T1000 (cell line): Measurements from ENCODE around the gene NCCRP1.

Source experiments
- DNase-seq: peaks from one replicate; lab custom pipeline; 2025; ENCODE audit warnings: mixed read lengths; lab: John Stamatoyannopoulos, UW

The NCCRP1 gene

GRCh38 chr19:39179754-39180153 is 17.0 kb upstream of the NCCRP1 start:
- no peak for DNase-seq

- DNase-seq = no peak
Measured at GRCh38 chr19:39180749-39181148, 16.0 kb upstream of the NCCRP1 start.

GRCh38 chr19:39181500-39182173 is 15.1 kb upstream of the NCCRP1 start:
- DNase-seq = no peak

- no peak for DNase-seq
Measured at GRCh38 chr19:39182174-39182505, 14.6 kb upstream of the NCCRP1 start.

GRCh38 chr19:39183104-39183503 is 13.7 kb upstream of the NCCRP1 start:
- no peak for DNase-seq

- DNase-seq = no peak
Measured at GRCh38 chr19:39186391-39186790, 10.4 kb upstream of the NCCRP1 start.

GRCh38 chr19:39187552-39187943 is 9.2 kb upstream of the NCCRP1 start:
- no peak for DNase-seq

GRCh38 chr19:39188960-39189359 is 7.8 kb upstream of the NCCRP1 start:
- DNase-seq = no peak

- no peak for DNase-seq
Measured at GRCh38 chr19:39190768-39191167, 6.0 kb upstream of the NCCRP1 start.

GRCh38 chr19:39192846-39193245 is 3.9 kb upstream of the NCCRP1 start:
- no peak for DNase-seq

GRCh38 chr19:39193803-39194202 is 3.0 kb upstream of the NCCRP1 start:
- no peak for DNase-seq

- DNase-seq = no peak
Measured at GRCh38 chr19:39194832-39195542, 1.8 kb upstream of the NCCRP1 start.

GRCh38 chr19:39195755-39196154 is 1.0 kb upstream of the NCCRP1 start:
- no peak for DNase-seq

GRCh38 chr19:39196320-39196719 is 444 bp upstream of the NCCRP1 start:
- DNase-seq = no peak

GRCh38 chr19:39197808-39198207 is 1.0 kb downstream of the NCCRP1 start:
- no peak for DNase-seq

GRCh38 chr19:39199025-39199424 is 2.3 kb downstream of the NCCRP1 start:
- no peak for DNase-seq

GRCh38 chr19:39200066-39200802 is 3.5 kb downstream of the NCCRP1 start:
- DNase-seq = no peak

- no peak for DNase-seq
Measured at GRCh38 chr19:39200803-39201115, 4.0 kb downstream of the NCCRP1 start.

GRCh38 chr19:39202998-39203355 is 6.2 kb downstream of the NCCRP1 start:
- no peak for DNase-seq

GRCh38 chr19:39203372-39204341 is 6.9 kb downstream of the NCCRP1 start, which contains the start of gene SYCN:
SYCN (minus strand) TSS chr19:39204263; CDS start chr19:39204254, 9 bp downstream.
- DNase-seq = no peak

- DNase-seq = no peak
Measured at GRCh38 chr19:39205449-39205764, 8.6 kb downstream of the NCCRP1 start.

GRCh38 chr19:39206122-39206521 is 9.4 kb downstream of the NCCRP1 start:
- no peak for DNase-seq
